Prostate gland (tissue), 2 donors: ENCODE measurements around the gene PP2D1. TPM values are rescaled to one million over a fixed set of nuclear protein-coding genes. Genes with fewer than 3 reads are reported as not detected.
"Not testable (repeated sequence)": the region's sequence is repeated elsewhere in the genome, so short reads cannot be mapped to it uniquely, and the experiment has no call there.

Experiments
- DNase-seq: peaks from one replicate; pipeline ENCODE4 v3.0.0-alpha.2; 2019; ENCODE audit warnings: low spot score
- H3K27ac ChIP-seq, 2 donors: fragments of 200-600 bp; sonication (generic); 2 replicates each; pipeline ENCODE4 v1.5.1; 2017 to 2019
- H3K27me3 ChIP-seq: fragments of 200-600 bp; sonication (generic); replicated peaks from 2 replicates; pipeline ENCODE4 v1.5.1; 2019; ENCODE audit not compliant: insufficient read depth
- H3K36me3 ChIP-seq, 2 donors: fragments of 200-600 bp; sonication (generic); 1 replicate in 1 of 2; 2 replicates in 1 of 2; pipeline versions ENCODE4 v1.5.1 to v1.8.1; 2017 to 2019
- H3K4me1 ChIP-seq: fragments of 200-600 bp; sonication (generic); replicated peaks from 2 replicates; pipeline ENCODE4 v1.5.1; 2019
- H3K4me3 ChIP-seq, 2 donors: fragments of 200-600 bp; sonication (generic); 2 replicates each; pipeline ENCODE4 v1.5.1; 2017 to 2019
- H3K9me3 ChIP-seq: fragments of 200-600 bp; sonication (generic); 2 replicates; pipeline ENCODE4 v1.5.1; 2017
- POLR2A ChIP-seq: fragments of 450-650 bp; IDR thresholded peaks from one replicate; pipeline ENCODE4 v1.6.1; 2016; ENCODE audit warnings: antibody characterized with exemption, mild to moderate bottlenecking
- POLR2AphosphoS5 ChIP-seq: sonication (generic); formaldehyde crosslinking; IDR thresholded peaks from one replicate; pipeline ENCODE4 v1.6.1; 2017; ENCODE audit warnings: antibody characterized with exemption
- WGBS: methylation state at CpG from one replicate; pipeline ENCODE4 v1.1.5; 2018; 5-methylcytosine and 5-hydroxymethylcytosine counted together
- intact Hi-C: fragments of 100-400 bp; cut with DNase I; formaldehyde crosslinking; loops from one replicate; pipeline ENCODE4 v1.14.2; 2022
- total RNA-seq, 2 donors: library from RNA; depleted of rRNA; stranded (reverse); fragments of >200 nt; gene quantifications; one replicate each; pipeline ENCODE4 v1.1.0, GENCODE V29; 2016
- TF ChIP-seq, protein P1 (sequence below), 4 experiments: fragments of 200-600 bp in 2 of 4; fragments of 450-650 bp in 2 of 4; sonication (generic) in 2 of 4; IDR thresholded peaks; 1 replicate in 3 of 4; 2 replicates in 1 of 4; pipeline ENCODE4 v1.5.1; 2016 to 2019; ENCODE audit warnings: antibody characterized with exemption in 4 of 4, mild to moderate bottlenecking in 2 of 4, moderate library complexity in 2 of 4

The PP2D1 gene
- total RNA-seq, 2 donors from 2014 or later: 0.97 TPM; not detected in 1

- TF ChIP-seq POLR2AphosphoS5 (no peak), POLR2A (no peak)
- TF ChIP-seq, protein P1, sequence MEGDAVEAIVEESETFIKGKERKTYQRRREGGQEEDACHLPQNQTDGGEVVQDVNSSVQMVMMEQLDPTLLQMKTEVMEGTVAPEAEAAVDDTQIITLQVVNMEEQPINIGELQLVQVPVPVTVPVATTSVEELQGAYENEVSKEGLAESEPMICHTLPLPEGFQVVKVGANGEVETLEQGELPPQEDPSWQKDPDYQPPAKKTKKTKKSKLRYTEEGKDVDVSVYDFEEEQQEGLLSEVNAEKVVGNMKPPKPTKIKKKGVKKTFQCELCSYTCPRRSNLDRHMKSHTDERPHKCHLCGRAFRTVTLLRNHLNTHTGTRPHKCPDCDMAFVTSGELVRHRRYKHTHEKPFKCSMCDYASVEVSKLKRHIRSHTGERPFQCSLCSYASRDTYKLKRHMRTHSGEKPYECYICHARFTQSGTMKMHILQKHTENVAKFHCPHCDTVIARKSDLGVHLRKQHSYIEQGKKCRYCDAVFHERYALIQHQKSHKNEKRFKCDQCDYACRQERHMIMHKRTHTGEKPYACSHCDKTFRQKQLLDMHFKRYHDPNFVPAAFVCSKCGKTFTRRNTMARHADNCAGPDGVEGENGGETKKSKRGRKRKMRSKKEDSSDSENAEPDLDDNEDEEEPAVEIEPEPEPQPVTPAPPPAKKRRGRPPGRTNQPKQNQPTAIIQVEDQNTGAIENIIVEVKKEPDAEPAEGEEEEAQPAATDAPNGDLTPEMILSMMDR (IDR thresholded peaks at IDR 0.05): no peak
- Histone ChIP-seq H3K36me3 (no peaks in the 10 kb centered on the region), H3K27me3 (no peaks in the 10 kb centered on the region), H3K4me1 (no peaks in the 10 kb centered on the region), H3K27ac (no peak overlapping the region), H3K4me3 (no peak overlapping the region), H3K9me3 (no peaks in the 10 kb centered on the region)
- intact Hi-C loops: no loop called here
- WGBS: 65% methylated on average over 2 of the region's 2 CpGs
- no peak for DNase-seq
These were observed 3.4 kb downstream of the PP2D1 start for GRCh38 chr3:20008646-20009045.

DNA sequence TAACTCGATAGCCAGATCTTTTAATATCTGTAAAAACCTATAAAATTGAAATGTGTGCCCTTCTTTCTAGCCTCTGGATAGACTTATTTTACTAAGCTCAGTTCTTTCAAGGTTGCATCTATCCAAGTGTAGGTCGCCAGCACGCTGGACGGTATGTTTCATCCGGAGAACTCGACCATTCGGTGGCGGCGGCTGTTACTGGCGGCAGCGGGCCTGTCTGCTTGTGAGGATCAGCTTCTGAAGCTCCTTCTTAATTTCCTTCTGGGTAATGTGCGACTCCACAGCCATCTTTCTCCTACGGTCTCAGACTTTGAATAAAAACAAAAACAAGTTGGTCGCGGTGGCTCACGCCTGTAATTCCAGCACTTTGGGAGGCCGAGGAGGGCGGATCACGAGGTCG, 4.1 kb downstream of the PP2D1 start:
- H3K9me3 ChIP-seq: no peaks in the 10 kb centered on the region
- no peaks in the 10 kb centered on the region for H3K36me3 ChIP-seq
- DNase-seq: no peak
- TF ChIP-seq, protein P1 (IDR thresholded peaks at IDR 0.05): no peak
- TF ChIP-seq POLR2A: no peak
- TF ChIP-seq POLR2AphosphoS5: no peak
- H3K4me3 ChIP-seq: no peak overlapping the region
- no peaks in the 10 kb centered on the region for H3K4me1 ChIP-seq
- intact Hi-C loops: no loop called here
- 95% methylated on average over 20 of the region's 20 CpGs for WGBS
- no peak overlapping the region for H3K27ac ChIP-seq
- no peaks in the 10 kb centered on the region for H3K27me3 ChIP-seq

DNA sequence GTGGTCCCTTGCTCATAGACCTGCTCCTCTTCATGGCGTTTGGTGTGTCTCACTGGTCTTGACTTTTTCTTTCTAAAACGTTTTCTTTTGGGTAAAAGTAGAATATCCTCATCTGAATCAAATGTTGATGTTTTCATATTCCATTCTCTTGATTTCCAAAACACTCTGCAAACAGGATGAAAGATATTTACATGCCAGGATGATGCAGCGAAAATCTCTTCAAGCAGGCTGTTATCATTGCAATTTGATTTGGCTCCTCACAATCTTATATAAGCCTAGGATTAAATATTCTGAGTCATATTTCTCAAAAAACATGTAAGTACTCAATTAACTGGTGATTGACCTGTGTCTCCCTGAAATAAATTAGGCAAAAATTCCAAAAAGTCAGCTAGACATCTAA, 10.1 kb downstream of the PP2D1 start:
- Histone ChIP-seq H3K27ac (no peak overlapping the region), H3K4me3 (no peak overlapping the region), H3K4me1 (no peaks in the 10 kb centered on the region), H3K36me3 (no peaks in the 10 kb centered on the region), H3K9me3 (no peaks in the 10 kb centered on the region), H3K27me3 (no peaks in the 10 kb centered on the region)
- intact Hi-C loops: no loop called here
- no peak for DNase-seq
- TF ChIP-seq POLR2A: no peak
- TF ChIP-seq, protein P1 (IDR thresholded peaks at IDR 0.05): no peak
- no peak for TF ChIP-seq POLR2AphosphoS5
- WGBS: 63% methylated on average over 3 of the region's 3 CpGs

GRCh38 chr3:19997502-19997901, 14.6 kb downstream of the PP2D1 start:
- H3K9me3 ChIP-seq: no peaks in the 10 kb centered on the region
- no peak for DNase-seq
- intact Hi-C loops: no loop called here
- H3K4me3 ChIP-seq: no peak overlapping the region
- H3K36me3 ChIP-seq: no peaks in the 10 kb centered on the region
- no peaks in the 10 kb centered on the region for H3K4me1 ChIP-seq
- no peaks in the 10 kb centered on the region for H3K27me3 ChIP-seq
- no peak overlapping the region for H3K27ac ChIP-seq
- TF ChIP-seq POLR2AphosphoS5 (no peak), POLR2A (no peak)
- TF ChIP-seq, protein P1 (IDR thresholded peaks at IDR 0.05): no peak
- WGBS: 93% methylated on average over 4 of the region's 4 CpGs

GRCh38 chr3:19994796-19995195, 17.3 kb downstream of the PP2D1 start:
- 90% methylated on average over 2 of the region's 2 CpGs for WGBS

DNA sequence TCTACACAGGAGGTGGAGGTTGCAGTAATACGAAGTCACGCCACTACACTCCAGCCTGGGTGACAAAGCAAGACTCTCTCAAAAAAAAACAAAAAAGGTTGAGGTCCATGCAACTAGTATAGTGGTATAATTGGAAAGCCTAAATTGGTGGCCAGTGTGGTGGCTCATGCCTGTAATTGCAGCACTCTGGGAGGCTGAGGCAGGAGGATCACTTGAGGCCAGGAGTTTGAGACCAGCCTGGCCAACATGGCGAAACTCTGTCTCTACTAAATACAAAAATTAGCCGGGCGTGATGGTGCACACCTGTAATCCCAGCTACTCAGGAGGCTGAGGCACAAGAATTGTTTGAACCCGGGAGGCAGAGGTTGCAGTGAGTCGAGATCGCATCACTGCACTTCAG, 23.2 kb downstream of the PP2D1 start:
- H3K27me3 ChIP-seq, H3K4me1 ChIP-seq, intact Hi-C loops, H3K27ac ChIP-seq, H3K36me3 ChIP-seq, H3K9me3 ChIP-seq, DNase-seq, H3K4me3 ChIP-seq: not testable (repeated sequence)
- WGBS: 97% methylated on average over 8 of the region's 8 CpGs

More at GRCh38 chr3:19994796-19995195, 17.3 kb downstream of the PP2D1 start:
- TF ChIP-seq, protein P1 (IDR thresholded peaks at IDR 0.05): no peak
- TF ChIP-seq POLR2A (no peak), POLR2AphosphoS5 (no peak)
- no peaks in the 10 kb centered on the region for H3K36me3 ChIP-seq
- intact Hi-C loops: no loop called here
- H3K27ac ChIP-seq: no peak overlapping the region
- no peak for DNase-seq
- no peak overlapping the region for H3K4me3 ChIP-seq
- no peaks in the 10 kb centered on the region for H3K27me3 ChIP-seq
- H3K4me1 ChIP-seq: no peaks in the 10 kb centered on the region
- H3K9me3 ChIP-seq: no peaks in the 10 kb centered on the region
